ENCODE data around the gene PSMB5. TPM values are rescaled to one million over a fixed set of nuclear protein-coding genes. Genes with fewer than 3 reads are reported as not detected.
A peak's percentile ranks its signal among the peaks of the same experiment; 100 is the strongest.

The PSMB5 gene
- total RNA-seq, 3 donors from 2014 or later (not counting 1 experiment from before 2014, with no cell fraction given): 15.7 to 19.1 (median 16.4) TPM

DNA sequence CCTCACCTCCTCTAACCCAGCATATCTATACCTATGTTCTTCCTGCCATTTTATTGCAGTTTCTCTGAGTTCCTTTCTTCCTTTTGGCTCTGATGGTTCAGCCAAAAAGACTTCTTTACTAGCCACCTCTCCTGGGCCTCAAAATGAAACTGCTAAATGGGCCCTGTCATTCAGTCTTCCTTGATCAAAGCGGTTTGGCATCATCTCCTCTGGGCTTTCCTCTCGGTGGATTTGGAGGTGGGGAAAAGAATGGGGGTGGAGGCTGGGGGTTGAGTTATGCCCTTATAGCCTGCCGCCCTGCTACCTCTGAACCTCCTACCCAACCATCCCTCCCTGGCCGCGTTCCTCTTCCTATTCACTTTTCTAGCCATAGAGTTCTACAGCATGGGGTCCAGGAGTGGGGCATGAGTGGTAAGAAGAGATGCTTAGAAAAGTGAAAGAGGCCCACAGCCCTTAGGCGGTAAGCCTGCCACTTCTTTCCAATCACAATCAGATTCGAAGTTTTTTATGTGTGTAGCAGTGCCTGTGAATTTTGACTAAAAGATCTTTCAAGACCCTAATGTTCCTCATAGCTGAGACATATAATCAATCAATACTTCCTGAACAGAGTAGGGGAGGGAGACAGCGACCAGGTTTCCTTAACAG, 54.8 kb downstream of the PSMB5 start:
- H3K27me3 ChIP-seq (ENCODE audit: control insufficient read depth, insufficient read depth, low read length): peaks cover 16% of the 10 kb centered on the region
- no peaks in the 10 kb centered on the region for H3K9me3 ChIP-seq (ENCODE audit: control insufficient read depth, insufficient read depth, low read length)
- Mint-ChIP-seq H3K4me1 (peaks cover 4 to 6% of the 10 kb centered on the region in 2 donors), H3K27me3 (ENCODE audit: low read depth in 2 of 2) (peaks cover 0 to 15% of the 10 kb centered on the region in 2 donors), H3K9me3 (no peaks in the 10 kb centered on the region), H3K4me3 (peak overlapping the region; percentile 74), H3K36me3 (no peaks in the 10 kb centered on the region), H3K27ac (no peak overlapping the region)
- no peak overlapping the region for H3K27ac ChIP-seq (ENCODE audit: low read length)
- intact Hi-C loops (cut with micrococcal nuclease): loop anchor here (5.0 kb wide), 1 partner anchor 158 kb away; no protein-coding TSS in a partner anchor
- no peaks in the 10 kb centered on the region for H3K36me3 ChIP-seq (ENCODE audit: control insufficient read depth, insufficient read depth, low read length)
- TF ChIP-seq CTCF (IDR thresholded peaks at IDR 0.05): no peak
- H3K4me1 ChIP-seq (ENCODE audit: control insufficient read depth, insufficient read depth, low read length): peaks cover 28% of the 10 kb centered on the region
- no peak overlapping the region for H3K4me3 ChIP-seq (ENCODE audit: low read length)
- WGBS (ENCODE audit: insufficient coverage): 28% methylated on average over 1 of the region's 8 CpGs
- DNase-seq: no peak
- ATAC-seq: no peak

DNA sequence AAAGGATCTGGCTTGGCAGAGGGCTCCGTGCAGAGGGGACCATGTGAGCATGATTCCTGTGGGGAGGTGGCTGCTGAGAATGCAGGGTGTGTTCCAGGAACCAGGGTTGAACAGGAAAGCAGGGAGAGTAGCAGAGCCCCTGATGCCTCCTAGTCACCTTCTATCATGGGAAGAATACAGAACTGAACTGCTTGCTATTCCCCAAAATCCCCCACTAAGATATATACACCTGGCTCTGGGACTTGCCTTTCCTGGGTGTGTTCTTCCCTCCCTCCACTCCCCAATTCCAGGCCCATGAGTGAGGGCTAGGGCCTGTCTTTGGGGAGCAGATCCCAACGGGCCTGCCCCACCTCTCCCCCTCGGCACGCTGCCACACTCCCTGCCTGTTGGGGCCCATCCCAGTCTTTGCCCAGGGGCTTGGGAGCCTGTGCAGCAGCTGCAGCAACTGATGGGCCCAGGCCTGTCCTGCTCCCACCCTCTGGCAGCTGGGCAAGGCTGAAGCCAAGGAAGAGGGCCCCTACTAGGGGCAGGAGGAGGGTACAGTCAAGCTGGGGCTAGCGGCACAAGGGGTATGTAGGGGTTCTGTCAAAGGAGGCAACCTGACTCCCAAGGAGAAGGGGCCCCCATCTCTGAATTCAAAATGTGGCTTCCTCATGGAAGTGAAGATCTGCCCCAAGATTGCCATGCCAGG, 55.6 kb downstream of the PSMB5 start:
- H3K4me3 Mint-ChIP-seq: no peak overlapping the region

GRCh38 chr14:22978487-22978837, 56.2 kb downstream of the PSMB5 start:
- Mint-ChIP-seq H3K4me3 (no peak overlapping the region), H3K27ac (no peak overlapping the region), H3K4me1 (peaks cover 4 to 6% of the 10 kb centered on the region in 2 donors), H3K9me3 (no peaks in the 10 kb centered on the region), H3K36me3 (no peaks in the 10 kb centered on the region), H3K27me3 (ENCODE audit: low read depth in 2 of 2) (peaks cover 0 to 17% of the 10 kb centered on the region in 2 donors)
- Histone ChIP-seq H3K27ac (ENCODE audit: low read length) (no peak overlapping the region), H3K27me3 (ENCODE audit: control insufficient read depth, insufficient read depth, low read length) (peaks cover 16% of the 10 kb centered on the region), H3K4me1 (ENCODE audit: control insufficient read depth, insufficient read depth, low read length) (peaks cover 28% of the 10 kb centered on the region), H3K4me3 (ENCODE audit: low read length) (no peak overlapping the region), H3K36me3 (ENCODE audit: control insufficient read depth, insufficient read depth, low read length) (no peaks in the 10 kb centered on the region), H3K9me3 (ENCODE audit: control insufficient read depth, insufficient read depth, low read length) (no peaks in the 10 kb centered on the region)
- no peak for ATAC-seq
- WGBS (ENCODE audit: insufficient coverage): 82% methylated on average over 3 of the region's 3 CpGs
- DNase-seq: no peak
- intact Hi-C loops (cut with micrococcal nuclease): no loop called here
- no peak for TF ChIP-seq CTCF (IDR thresholded peaks at IDR 0.05)

More for the DNA sequence above, 55.6 kb downstream of the PSMB5 start:
- DNase-seq (no peak), ATAC-seq (no peak)
- Mint-ChIP-seq H3K9me3 (no peaks in the 10 kb centered on the region), H3K36me3 (no peaks in the 10 kb centered on the region), H3K27ac (no peak overlapping the region), H3K4me1 (peaks cover 4 to 6% of the 10 kb centered on the region in 2 donors), H3K27me3 (ENCODE audit: low read depth in 2 of 2) (peaks cover 0 to 17% of the 10 kb centered on the region in 2 donors)
- no peak overlapping the region for H3K4me3 ChIP-seq (ENCODE audit: low read length)
- H3K27ac ChIP-seq (ENCODE audit: low read length): no peak overlapping the region
- WGBS (ENCODE audit: insufficient coverage): 95% methylated on average over 5 of the region's 5 CpGs
- H3K27me3 ChIP-seq (ENCODE audit: control insufficient read depth, insufficient read depth, low read length): peaks cover 16% of the 10 kb centered on the region
- H3K4me1 ChIP-seq (ENCODE audit: control insufficient read depth, insufficient read depth, low read length): peaks cover 28% of the 10 kb centered on the region
- no peaks in the 10 kb centered on the region for H3K9me3 ChIP-seq (ENCODE audit: control insufficient read depth, insufficient read depth, low read length)
- intact Hi-C loops (cut with micrococcal nuclease): no loop called here
- TF ChIP-seq CTCF (IDR thresholded peaks at IDR 0.05): no peak
- H3K36me3 ChIP-seq (ENCODE audit: control insufficient read depth, insufficient read depth, low read length): no peaks in the 10 kb centered on the region
